Subcutaneous adipose tissue (tissue), 4 donors: ENCODE measurements around the gene TSG101. TPM values are rescaled to one million over a fixed set of nuclear protein-coding genes. Genes with fewer than 3 reads are reported as not detected.

Source experiments
- total RNA-seq, 4 donors: library from RNA; depleted of rRNA; stranded (reverse); fragments of >200 nt; gene quantifications; one replicate each; pipeline ENCODE4 v1.1.0, GENCODE V29; 2016
- TF ChIP-seq, protein P1 (sequence below): fragments of 450-650 bp; IDR thresholded peaks from one replicate; pipeline ENCODE4 v1.5.1; 2016; ENCODE audit warnings: low read depth, mild to moderate bottlenecking, control low read depth, antibody characterized with exemption, moderate library complexity

Gene TSG101
- total RNA-seq: 100 to 1,000 TPM in 1 of 4 donors, 10 to 100 TPM in 3; 62.1 to 134 (median 79.7) TPM

DNA sequence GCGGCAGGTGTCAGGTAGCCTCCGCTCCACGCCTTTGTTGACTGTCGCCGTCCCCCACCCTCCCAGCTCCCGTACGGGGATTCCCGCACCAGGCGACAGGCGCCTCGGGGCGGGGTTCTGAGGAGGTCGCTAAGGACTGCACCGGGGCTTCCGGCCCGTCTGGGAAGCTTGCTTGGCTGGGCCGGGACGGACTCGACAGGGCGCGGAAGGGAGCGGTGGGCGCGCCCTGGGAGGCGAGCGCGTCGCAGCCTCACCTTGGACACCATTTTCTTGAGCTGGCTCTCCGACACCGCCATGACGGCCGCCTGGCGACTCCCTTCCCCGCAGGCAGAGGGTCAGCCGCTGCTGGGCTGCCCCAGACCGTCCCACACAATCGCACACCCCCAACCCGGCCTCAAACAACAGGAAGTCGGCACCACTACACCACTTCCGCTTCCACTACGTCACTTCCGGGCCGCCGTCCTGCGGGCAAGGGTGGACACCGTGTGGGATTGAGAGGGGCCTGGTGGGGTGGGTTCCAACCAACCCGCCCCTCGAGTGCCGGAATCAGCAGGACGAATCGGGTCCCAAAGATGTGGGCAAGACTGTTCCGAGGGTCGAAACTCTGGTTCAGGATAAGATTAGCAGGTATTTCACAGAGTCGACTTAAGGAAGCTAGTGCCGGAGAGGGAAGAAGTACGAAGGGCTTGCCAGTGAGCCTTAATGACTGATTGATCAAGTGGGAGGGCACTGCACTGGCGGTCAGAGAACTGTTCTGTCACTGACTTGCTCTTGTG is at the start of gene TSG101:
Gene TSG101 (minus strand): TSS at position 422 of the 776 bp plus-strand sequence. CDS start 126 bp downstream, at position 296.
- TF ChIP-seq, protein P1, sequence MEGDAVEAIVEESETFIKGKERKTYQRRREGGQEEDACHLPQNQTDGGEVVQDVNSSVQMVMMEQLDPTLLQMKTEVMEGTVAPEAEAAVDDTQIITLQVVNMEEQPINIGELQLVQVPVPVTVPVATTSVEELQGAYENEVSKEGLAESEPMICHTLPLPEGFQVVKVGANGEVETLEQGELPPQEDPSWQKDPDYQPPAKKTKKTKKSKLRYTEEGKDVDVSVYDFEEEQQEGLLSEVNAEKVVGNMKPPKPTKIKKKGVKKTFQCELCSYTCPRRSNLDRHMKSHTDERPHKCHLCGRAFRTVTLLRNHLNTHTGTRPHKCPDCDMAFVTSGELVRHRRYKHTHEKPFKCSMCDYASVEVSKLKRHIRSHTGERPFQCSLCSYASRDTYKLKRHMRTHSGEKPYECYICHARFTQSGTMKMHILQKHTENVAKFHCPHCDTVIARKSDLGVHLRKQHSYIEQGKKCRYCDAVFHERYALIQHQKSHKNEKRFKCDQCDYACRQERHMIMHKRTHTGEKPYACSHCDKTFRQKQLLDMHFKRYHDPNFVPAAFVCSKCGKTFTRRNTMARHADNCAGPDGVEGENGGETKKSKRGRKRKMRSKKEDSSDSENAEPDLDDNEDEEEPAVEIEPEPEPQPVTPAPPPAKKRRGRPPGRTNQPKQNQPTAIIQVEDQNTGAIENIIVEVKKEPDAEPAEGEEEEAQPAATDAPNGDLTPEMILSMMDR: no peak

DNA sequence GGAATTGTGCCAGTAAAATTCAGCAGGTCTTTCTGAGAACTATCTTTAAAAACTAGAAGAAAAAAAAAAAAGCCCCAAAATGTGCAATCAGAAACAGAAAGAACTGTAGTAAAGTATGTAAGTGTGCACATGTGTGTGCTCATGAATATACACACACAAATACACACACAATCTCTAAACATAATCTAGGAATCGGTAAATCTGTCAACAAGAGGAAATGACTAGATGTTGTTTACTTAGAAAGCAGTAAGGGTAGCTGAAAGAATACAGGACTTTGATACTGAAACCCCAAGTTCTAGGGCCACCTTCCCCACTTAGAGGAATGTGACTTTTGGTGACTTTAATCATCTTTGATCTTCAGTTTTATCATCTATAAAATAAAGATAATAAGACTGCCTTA is 48.6 kb upstream of the TSG101 start:
- TF ChIP-seq, protein P1: no peak

- TF ChIP-seq, protein P1: no peak
Measured at GRCh38 chr11:18567081-18567480, 40.3 kb upstream of the TSG101 start.

DNA sequence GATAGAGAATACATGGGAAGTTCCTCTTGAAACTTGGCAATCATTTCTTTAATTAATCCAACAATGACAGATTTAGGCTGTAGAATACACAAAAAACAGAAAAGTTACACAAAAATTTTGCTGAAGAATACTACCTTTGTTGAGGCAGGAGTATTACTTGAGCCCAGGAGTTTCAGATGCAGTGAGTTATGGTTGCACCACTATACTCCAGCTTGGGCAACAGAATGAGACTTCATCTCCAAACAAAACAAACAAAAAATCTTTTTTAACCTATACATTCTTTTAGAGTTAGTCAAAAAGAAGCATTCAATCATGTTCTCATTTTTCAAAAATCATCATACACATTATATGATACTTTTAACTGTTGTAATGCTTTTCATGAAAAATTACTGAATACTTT is 39.7 kb upstream of the TSG101 start:
- TF ChIP-seq, protein P1: no peak

- TF ChIP-seq, protein P1: no peak
Measured at GRCh38 chr11:18564149-18564548, 37.4 kb upstream of the TSG101 start.

DNA sequence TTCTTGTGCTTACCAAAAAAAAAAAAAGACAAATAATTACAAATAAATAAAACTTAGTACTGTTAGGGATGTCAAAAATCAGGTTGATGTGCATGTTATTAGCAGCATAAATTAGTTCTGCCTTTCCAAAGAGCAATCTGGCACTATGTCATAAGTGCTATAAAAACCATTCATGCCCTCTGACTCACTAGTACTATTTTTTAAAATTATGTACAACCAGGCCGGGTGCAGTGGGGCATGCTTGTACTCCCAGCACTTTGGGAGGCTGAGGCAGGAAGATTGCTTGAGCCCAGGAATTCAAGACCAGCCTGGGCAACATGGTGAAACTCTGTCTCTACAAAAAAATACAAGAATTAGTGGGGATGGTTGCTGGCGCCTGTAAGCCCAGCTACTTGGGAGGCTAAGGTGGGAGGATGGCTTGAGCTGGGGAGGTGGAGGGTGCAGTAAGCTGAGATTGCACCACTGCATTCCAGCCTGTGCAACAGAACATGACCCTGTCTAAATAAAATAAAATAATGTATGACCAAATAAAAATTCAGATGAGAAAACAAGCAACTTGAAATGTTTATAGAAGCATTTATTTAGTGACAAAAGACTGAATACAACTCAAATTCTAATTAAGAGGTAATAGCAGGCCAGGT is 36.5 kb upstream of the TSG101 start:
- TF ChIP-seq, protein P1: no peak

- TF ChIP-seq, protein P1: no peak
Measured at GRCh38 chr11:18548001-18548400, 21.3 kb upstream of the TSG101 start.
